Measurements from ENCODE around the gene FRMD4B. TPM values are rescaled to one million over a fixed set of nuclear protein-coding genes. Genes with fewer than 3 reads are reported as not detected.

Gene FRMD4B
- polyA plus RNA-seq, 3 donors = 13.2 to 21.0 (median 19.6) TPM

- Histone ChIP-seq H3K4me2 (replicated peaks; ENCODE audit: extremely low read depth, low read length, poor library complexity, severe bottlenecking) (no peak overlapping the region), H3K4me3 (replicated peaks in 1 of 3; ENCODE audit: low read depth in 2 of 3, low read length in 3 of 3) (no peak overlapping the region), H2AFZ (ENCODE audit: insufficient read depth, low read depth, low read length, poor library complexity, severe bottlenecking) (no peak overlapping the region), H3K36me3 (replicated peaks in 1 of 2; ENCODE audit: control insufficient read depth in 1 of 2, insufficient read depth in 2 of 2, low read length in 2 of 2) (peaks cover 5 to 8% of the 10 kb centered on the region in 2 donors), H3K27me3 (ENCODE audit: control insufficient read depth in 2 of 2, insufficient read depth in 2 of 2, low read length in 2 of 2) (no peaks in the 10 kb centered on the region), H3K4me1 (ENCODE audit: control insufficient read depth in 1 of 2, insufficient read depth in 2 of 2, low read length in 2 of 2) (peaks cover 4 to 5% of the 10 kb centered on the region in 2 donors), H3K9ac (ENCODE audit: insufficient read depth, low read length, poor library complexity, severe bottlenecking) (no peak overlapping the region), H3K9me3 (replicated peaks in 1 of 2; ENCODE audit: control insufficient read depth in 1 of 2, insufficient read depth in 1 of 2, low read length in 2 of 2) (peaks cover 5% of the 10 kb centered on the region in 2 donors), H4K20me1 (ENCODE audit: insufficient read depth, low read length) (no peaks in the 10 kb centered on the region), H3K79me2 (ENCODE audit: insufficient read depth, low read length) (no peaks in the 10 kb centered on the region), H3K27ac (ENCODE audit: low read depth in 1 of 2, low read length in 2 of 2) (no peak overlapping the region)
- Mint-ChIP-seq H3K4me1 (peaks cover 5% of the 10 kb centered on the region), H3K27me3 (ENCODE audit: low read depth in 3 of 3) (no peaks in the 10 kb centered on the region), H3K36me3 (peaks cover 21 to 22% of the 10 kb centered on the region in 2 donors), H3K27ac (no peak overlapping the region), H3K9me3 (peaks cover 2 to 11% (median 4%) of the 10 kb centered on the region in 7 donors), H3K4me3 (no peak overlapping the region)
- no peak for DNase-seq
- no peak for TF ChIP-seq CTCF (IDR thresholded peaks at IDR 0.05)
- WGBS (ENCODE audit: insufficient coverage) = 100% methylated on average over 1 of the region's 3 CpGs
- intact Hi-C loops (cut with micrococcal nuclease) = no loop called here
These were observed 19.2 kb upstream of the FRMD4B start for GRCh38 chr3:69405067-69405466.

GRCh38 chr3:69403454-69403853 is 17.6 kb upstream of the FRMD4B start:
- no peaks in the 10 kb centered on the region for H3K79me2 ChIP-seq (ENCODE audit: insufficient read depth, low read length)
- intact Hi-C loops (cut with micrococcal nuclease) = no loop called here
- H3K27me3 ChIP-seq (ENCODE audit: control insufficient read depth in 2 of 2, insufficient read depth in 2 of 2, low read length in 2 of 2) = no peaks in the 10 kb centered on the region
- H3K27ac ChIP-seq (ENCODE audit: low read depth in 1 of 2, low read length in 2 of 2) = no peak overlapping the region
- peaks cover 2 to 5% of the 10 kb centered on the region in 2 donors for H3K4me1 ChIP-seq (ENCODE audit: control insufficient read depth in 1 of 2, insufficient read depth in 2 of 2, low read length in 2 of 2)
- Mint-ChIP-seq H3K27me3 (ENCODE audit: low read depth in 3 of 3) (peaks cover 0 to 2% (median 0%) of the 10 kb centered on the region in 3 donors), H3K27ac (no peak overlapping the region), H3K4me1 (peaks cover 3% of the 10 kb centered on the region), H3K36me3 (peaks cover 19% of the 10 kb centered on the region in 2 donors), H3K4me3 (no peak overlapping the region), H3K9me3 (peaks cover 2 to 11% (median 4%) of the 10 kb centered on the region in 7 donors)
- no peak for TF ChIP-seq CTCF (IDR thresholded peaks at IDR 0.05)
- H3K4me3 ChIP-seq (replicated peaks in 1 of 3; ENCODE audit: low read depth in 2 of 3, low read length in 3 of 3) = no peak overlapping the region
- H3K4me2 ChIP-seq (replicated peaks; ENCODE audit: extremely low read depth, low read length, poor library complexity, severe bottlenecking) = no peak overlapping the region
- no peaks in the 10 kb centered on the region for H4K20me1 ChIP-seq (ENCODE audit: insufficient read depth, low read length)
- H3K36me3 ChIP-seq (replicated peaks in 1 of 2; ENCODE audit: control insufficient read depth in 1 of 2, insufficient read depth in 2 of 2, low read length in 2 of 2) = peaks cover 5 to 8% of the 10 kb centered on the region in 2 donors
- no peak for DNase-seq
- H2AFZ ChIP-seq (ENCODE audit: insufficient read depth, low read depth, low read length, poor library complexity, severe bottlenecking) = no peak overlapping the region
- WGBS (ENCODE audit: insufficient coverage) = no CpG with 5 or more reads among the region's 4 CpGs
- no peak overlapping the region for H3K9ac ChIP-seq (ENCODE audit: insufficient read depth, low read length, poor library complexity, severe bottlenecking)
- H3K9me3 ChIP-seq (replicated peaks in 1 of 2; ENCODE audit: control insufficient read depth in 1 of 2, insufficient read depth in 1 of 2, low read length in 2 of 2) = peaks cover 5% of the 10 kb centered on the region in 2 donors
